ENCODE results near the gene ZNF433. TPM values are rescaled to one million over a fixed set of nuclear protein-coding genes. Genes with fewer than 3 reads are reported as not detected.
A peak's percentile ranks its signal among the peaks of the same experiment; 100 is the strongest.
"Not testable (repeated sequence)": the region's sequence is repeated elsewhere in the genome, so short reads cannot be mapped to it uniquely, and the experiment has no call there.

The ZNF433 gene
- total RNA-seq, 1 donor from 2014 or later, result 2.7 TPM

DNA sequence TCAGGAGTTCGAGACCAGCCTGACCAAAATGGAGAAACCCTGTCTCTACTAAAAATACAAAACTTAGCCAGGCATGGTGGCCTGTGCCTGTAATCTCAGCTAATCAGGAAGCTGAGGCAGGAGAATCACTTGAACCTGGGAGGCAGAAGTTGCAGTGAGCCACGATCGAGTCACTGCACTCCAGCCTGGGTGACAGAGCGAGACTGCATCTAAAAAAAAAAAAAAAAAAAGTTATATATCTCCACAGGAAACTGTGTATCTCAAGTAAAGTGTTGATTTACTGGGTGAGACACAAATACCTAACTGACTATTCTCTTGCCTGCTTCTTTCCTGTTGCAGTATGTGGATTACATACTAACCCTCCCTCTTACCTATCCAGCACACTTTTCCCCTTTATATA lies 43.6 kb downstream of the ZNF433 start:
- not testable (repeated sequence) for DNase-seq (ENCODE audit: low spot score); ATAC-seq

DNA sequence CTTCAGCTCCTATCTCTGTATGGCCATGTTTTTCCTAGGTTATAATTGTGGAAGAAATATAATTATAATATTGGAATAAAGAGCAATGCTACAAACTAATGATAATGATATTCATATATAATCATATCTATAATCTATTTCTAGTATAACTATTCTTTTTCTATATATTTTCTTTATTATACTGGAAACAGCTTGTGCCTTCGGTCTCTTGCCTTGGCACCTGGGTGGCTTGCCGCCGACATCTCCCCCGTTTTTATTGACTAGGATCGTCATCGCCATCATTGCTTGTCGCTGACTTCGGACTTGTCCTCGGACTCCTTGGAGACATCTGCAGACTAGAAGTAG lies 46.4 kb downstream of the ZNF433 start:
- no peak for DNase-seq (ENCODE audit: low spot score)
- ATAC-seq, result no peak

DNA sequence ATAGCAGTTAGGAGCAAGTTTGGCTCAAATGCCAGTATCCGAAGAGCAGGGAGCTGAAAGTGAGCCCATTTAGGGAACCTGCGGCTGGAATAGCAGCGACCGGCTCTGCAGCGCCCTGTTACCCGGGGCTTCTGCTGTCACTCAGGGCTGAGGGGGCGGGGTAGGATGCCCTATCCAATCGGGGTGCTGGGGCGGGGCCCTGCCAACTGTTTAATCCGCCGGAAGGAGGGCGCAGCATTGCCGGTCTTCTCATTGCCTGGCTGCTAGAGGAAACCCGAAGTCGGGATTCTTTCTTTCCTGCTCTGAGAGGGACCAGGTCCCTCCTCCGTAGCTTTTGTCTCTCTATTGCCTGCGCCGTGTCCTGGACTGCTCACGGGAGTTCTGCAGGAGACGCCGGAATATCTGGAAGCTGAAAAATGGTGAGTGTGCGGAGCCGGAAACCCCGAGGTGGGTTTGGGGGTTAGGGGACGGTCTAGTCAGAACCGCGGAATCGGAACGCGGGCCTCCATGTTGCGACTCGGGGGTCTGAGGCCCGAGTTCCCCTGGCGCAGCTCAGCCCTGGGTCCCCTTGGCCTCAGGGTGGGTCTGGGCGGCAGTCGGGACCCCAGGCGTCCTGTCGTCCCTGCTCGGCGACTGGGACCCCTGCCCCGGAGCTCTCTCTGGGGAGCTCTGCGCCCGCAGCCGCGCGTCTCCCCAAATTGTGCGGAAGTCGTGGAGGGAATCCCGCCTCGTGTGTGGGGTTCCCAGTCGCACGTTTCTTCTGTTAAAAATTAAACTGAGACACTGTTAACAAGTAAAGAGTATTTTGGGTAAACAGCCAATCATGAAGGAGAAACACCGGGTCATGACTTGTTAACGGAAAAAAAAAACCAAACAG lies 47.8 kb downstream of the ZNF433 start:
- ATAC-seq, result peak; percentile 96
- DNase-seq (ENCODE audit: low spot score), result peak; percentile 92

DNA sequence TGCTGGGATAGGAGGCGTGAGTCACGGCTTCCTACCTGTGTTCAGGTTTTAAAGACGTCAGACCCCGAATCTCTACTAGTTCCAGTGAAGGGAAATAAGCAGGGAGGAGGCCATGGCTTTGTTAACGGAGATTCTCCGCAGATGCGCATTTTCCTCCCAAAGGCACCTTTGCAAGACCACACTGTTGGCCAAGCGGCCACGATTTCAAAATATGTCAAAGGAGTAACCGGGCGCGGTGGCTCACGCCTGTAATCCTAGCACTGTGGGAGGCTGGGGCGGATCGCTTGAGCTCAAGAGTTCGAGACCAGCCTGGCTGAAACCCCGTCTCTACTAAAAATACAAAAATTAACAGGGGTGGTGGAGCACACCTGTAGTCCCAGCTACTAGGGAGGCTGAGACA lies 48.7 kb downstream of the ZNF433 start:
- no peak for DNase-seq (ENCODE audit: low spot score)
- no peak for ATAC-seq

DNA sequence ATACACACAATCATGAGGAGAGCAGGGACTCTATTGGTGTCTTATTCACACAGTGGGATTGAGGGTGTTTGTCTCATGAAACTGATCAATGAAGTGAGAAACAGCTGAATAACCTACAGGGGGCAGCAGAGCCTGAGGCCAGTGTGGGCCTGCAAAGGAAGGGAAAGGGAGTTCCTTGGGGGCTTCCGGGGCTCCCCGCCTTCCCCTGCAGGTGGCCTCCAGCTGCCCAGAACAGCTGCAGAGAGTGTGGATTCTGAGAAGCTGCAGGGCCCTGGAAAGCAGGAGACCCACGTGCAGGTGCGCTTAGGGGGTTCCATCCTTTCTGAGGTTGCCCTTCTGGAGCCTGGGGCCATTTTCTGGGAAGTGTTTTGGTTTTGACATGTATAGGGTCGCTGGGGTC lies 50.5 kb downstream of the ZNF433 start:
- DNase-seq (ENCODE audit: low spot score), result no peak

DNA sequence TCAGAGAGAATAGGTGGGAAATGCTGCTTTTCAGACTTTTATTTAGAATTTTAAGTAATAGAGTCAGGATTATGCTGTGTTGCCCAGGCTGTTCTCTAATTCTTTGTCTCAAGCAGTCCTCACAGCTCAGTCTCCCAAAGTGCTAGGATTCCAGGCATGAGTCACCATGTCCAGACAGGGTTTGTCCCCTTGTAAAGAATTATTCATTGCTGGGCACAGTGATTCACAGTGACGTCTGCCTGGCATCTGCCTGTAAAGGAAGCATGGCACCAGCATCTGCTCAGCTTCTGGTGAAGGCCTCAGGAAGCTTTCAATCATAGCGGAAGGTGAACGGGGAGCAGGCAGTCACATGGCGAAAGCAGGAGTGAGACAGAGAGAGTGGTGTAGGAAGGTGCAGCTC lies 53.0 kb downstream of the ZNF433 start:
- ATAC-seq, result no peak
- DNase-seq (ENCODE audit: low spot score), result no peak

More for the DNA sequence above, 50.5 kb downstream of the ZNF433 start:
- no peak for ATAC-seq

DNA sequence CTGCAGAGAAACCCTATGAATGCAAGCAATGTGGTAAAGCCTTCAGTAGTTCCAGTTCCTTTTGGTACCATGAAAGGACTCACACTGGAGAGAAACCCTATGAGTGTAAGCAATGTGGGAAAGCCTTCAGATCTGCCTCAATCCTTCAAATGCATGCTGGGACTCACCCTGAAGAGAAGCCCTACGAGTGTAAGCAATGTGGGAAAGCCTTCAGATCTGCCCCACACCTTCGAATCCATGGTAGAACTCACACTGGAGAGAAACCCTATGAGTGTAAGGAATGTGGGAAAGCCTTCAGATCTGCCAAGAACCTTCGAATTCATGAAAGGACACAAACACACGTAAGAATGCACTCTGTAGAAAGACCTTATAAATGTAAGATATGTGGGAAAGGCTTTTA lies 56.0 kb downstream of the ZNF433 start:
- no peak for ATAC-seq
- DNase-seq (ENCODE audit: low spot score), result no peak

DNA sequence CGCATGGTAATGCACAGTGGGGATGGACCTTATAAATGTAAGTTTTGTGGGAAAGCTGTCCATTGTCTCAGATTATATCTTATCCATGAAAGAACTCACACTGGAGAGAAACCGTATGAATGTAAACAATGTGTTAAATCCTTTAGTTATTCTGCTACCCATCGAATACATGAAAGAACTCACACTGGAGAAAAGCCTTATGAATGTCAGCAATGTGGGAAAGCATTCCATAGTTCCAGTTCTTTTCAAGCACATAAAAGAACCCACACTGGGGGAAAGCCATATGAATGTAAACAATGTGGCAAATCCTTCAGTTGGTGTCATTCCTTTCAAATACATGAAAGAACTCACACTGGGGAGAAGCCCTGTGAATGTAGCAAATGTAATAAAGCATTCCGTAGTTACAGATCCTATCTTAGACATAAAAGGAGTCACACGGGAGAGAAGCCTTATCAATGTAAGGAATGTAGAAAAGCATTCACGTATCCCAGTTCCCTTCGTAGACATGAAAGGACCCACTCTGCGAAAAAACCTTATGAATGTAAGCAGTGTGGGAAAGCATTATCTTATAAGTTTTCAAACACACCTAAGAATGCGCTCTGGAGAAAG lies 56.9 kb downstream of the ZNF433 start:
- DNase-seq (ENCODE audit: low spot score) (no peak), ATAC-seq (no peak)

DNA sequence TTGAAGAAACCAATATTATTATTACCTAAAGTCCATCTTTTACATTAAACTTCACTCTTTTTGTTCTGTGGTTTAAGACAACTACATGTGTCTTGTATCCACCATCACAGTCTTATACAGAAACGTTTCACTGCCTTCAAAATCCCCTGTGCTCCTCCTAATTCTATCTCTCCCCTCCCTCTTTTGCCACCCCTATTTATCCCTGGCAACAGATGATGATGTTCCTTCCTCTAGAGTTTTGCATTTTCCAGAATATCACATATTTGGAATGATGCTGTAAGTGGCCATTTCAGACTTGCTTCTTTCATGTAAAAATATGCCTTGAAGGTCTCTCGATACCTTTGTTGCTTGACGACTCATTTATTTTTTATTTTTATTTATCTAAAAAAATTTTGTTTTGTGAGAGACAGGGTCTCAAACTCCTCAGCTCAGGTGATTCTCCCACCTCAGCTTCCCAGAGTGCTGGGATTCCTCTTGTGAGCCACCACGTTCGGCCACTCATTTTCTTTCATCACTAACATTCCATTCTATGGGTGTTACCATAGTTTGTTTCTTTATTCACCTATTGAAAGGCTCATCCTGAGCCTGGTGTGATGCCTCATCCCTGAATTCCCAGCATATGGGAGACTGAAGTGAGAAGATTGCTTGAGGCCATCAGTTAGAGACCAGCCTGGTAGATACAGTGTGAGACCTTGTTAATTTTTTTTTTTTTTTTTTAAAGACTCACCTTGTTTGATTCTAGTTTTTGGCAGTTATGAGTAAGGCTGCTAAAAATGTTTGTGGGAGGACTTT lies 62.3 kb downstream of the ZNF433 start:
- DNase-seq (ENCODE audit: low spot score) (no peak), ATAC-seq (no peak)

DNA sequence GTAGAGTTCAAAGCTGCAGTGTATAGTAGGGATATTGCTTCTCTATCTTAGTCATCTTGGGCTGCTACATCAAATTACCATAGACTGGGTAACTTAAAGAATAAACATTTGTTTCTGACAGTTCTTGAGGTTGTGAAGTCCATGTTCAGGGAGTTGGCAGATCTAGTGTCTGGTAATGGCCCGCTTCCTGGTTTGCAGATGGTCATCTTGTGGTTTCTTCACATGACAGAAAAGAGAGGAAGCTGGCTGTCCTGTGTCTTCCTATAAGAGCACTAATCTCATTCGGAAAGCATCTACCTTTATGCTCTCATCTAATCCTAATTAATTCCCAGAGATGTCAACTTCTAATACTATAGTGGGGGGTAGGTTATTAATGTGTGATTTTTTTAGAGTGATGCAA lies 64.4 kb downstream of the ZNF433 start:
- DNase-seq (ENCODE audit: low spot score) (no peak), ATAC-seq (no peak)

DNA sequence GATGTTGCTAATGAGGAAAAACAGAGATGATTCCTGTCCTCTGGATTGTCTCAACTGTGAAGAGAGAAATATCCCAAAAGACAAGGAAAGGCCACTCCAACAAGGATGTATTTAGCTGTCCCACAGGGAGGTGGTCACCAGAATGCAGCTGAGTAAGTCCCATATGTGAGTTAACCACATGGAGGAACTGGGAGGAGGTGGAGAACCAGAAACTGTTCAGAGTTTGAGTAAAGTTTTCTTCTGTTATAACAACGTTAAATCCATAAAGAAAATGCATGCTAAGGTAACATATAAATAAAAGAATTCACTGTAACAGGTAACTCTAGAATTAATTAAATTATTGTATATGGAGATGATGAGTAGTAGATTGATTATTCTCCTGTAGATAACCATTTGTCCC lies 65.3 kb downstream of the ZNF433 start:
- DNase-seq (ENCODE audit: low spot score), result no peak
- ATAC-seq, result no peak

DNA sequence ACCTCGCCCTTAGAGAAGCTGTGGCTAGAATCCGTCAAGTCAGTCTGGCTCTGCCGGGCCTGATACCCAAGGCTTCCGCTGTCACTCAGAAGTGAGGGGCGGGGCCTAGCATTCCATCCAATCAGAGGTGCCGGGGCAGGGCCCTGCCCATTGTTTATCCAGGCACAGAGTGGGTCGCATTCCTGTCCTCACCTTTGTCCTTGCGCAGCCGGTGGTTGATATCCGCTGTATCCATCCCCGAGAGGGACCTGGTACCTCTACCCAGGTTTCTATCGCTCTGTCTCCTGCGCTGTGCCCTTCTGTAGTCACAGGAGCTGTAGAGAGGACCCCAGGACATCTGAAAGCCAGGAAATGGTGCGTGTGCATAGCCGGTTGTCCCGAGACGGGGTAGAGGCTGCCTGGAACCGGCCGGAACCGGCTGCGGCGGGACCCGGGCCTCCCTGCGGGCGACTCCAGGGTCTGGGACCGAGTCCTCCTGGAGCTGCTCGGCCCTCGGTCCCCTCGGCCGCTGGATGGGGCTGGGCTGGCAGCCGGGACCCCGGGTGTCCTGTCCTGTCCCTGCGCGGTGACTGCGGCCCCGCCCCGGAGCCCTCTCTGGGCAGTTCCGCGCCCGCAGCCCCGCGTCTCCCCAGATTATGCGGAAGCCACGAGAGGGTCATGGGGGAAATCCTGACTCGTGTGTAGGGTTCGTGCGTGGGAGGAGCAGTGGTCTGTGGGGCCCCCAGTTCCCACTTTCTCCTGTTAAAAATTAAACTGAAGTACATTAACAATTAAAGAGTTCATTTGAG lies 70.4 kb downstream of the ZNF433 start, which contains the start of gene ZNF763:
TSS of gene ZNF763 (plus strand) at position 183 of the 788 bp plus-strand sequence. CDS start at position 352, 169 bp downstream.
- ATAC-seq, result peak; percentile 92
- DNase-seq (ENCODE audit: low spot score), result peak; percentile 82

Other genes starting within 250 kb of the ZNF433 start
- 1.3 TPM for gene ZNF491, start 237.2 kb downstream of the ZNF433 start, total RNA-seq
- gene ZNF440, start 221.4 kb downstream of the ZNF433 start, total RNA-seq, result 4.7 TPM
- 0.60 TPM for gene ZNF439, start 187.0 kb downstream of the ZNF433 start, total RNA-seq
- 8.0 TPM for gene ZNF69, start 147.9 kb downstream of the ZNF433 start, total RNA-seq
- 5.6 TPM for gene ZNF700, start 110.6 kb downstream of the ZNF433 start, total RNA-seq
- 0.25 TPM for gene ZNF763, start 70.6 kb downstream of the ZNF433 start, total RNA-seq
- gene ZNF878, start 17.3 kb upstream of the ZNF433 start, total RNA-seq, result 0.10 TPM
- 2.7 TPM for gene ZNF844, start 29.1 kb upstream of the ZNF433 start, total RNA-seq
- gene ZNF20, start 104.7 kb upstream of the ZNF433 start, total RNA-seq, result 0.65 TPM
- 0.15 TPM for gene ZNF625, start 121.1 kb upstream of the ZNF433 start, total RNA-seq
- 2.5 TPM for gene ZNF136, start 127.4 kb upstream of the ZNF433 start, total RNA-seq